ENCODE measurements around the gene ANKRD29.
"Not testable (repeated sequence)": the region's sequence is repeated elsewhere in the genome, so short reads cannot be mapped to it uniquely, and the experiment has no call there.

Gene ANKRD29

DNA sequence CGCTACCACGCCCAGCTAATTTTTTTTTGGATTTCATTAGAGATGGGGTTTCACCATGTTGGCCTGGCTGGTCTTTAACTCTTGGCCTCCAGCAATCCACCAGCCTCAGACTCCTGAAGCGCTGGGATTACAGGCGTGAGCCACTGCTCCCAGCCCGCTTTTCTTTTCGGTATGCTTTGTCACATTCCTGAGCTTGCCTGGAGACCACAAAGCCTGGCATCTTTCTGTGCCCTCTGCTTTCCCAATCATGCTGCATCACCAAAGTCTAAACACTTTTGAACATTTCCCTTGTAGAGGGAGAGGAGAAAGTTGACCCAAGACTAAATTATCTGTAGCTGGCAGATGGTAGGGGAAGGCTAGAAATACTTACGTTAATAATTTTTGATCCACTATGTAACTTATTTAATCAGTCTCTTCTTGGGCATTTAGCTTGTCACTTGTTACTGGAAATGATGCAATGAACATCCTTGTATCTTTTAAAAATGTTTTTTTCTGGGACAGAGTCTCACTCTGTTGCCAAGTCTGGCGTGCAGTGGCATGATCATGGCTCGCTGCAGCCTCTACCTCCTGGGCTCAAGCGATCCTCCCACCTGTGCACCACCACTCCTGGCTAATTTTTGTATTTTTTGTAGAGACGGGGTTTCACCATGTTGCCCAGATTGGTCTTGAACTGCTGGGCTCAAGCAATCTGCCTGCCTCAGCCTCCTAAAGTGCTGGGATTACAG is 73.7 kb downstream of the ANKRD29 start:
- no peak overlapping the region for H3K27ac ChIP-seq
- no peak overlapping the region for H3K4me3 ChIP-seq

DNA sequence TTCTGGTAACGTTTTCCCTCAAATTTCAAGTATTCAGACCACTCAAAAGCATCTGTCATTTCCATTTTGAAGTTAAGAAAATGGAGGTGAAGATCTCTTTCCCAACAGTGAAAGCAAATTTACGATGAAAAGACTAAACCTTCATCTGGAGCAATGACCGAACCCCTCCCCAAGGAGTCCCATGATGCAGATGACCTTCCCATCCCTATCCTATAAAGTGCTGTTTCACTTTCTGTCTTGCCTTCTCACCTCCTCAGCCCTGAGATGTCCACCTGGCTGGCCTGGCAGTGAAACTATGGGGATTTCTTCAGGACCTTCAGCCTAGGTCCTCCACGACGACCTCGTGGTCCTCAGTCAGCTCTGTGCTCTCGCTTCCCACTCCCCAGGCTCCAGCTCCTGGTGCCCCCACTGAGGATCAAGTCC is 75.5 kb downstream of the ANKRD29 start:
- Histone ChIP-seq H3K27ac (peak overlapping the region in 17 of 21 experiments; percentile 90 to 100 (median 98)), H3K4me3 (peak overlapping the region in 3 of 7 experiments; percentile 87 to 98 (median 91))

DNA sequence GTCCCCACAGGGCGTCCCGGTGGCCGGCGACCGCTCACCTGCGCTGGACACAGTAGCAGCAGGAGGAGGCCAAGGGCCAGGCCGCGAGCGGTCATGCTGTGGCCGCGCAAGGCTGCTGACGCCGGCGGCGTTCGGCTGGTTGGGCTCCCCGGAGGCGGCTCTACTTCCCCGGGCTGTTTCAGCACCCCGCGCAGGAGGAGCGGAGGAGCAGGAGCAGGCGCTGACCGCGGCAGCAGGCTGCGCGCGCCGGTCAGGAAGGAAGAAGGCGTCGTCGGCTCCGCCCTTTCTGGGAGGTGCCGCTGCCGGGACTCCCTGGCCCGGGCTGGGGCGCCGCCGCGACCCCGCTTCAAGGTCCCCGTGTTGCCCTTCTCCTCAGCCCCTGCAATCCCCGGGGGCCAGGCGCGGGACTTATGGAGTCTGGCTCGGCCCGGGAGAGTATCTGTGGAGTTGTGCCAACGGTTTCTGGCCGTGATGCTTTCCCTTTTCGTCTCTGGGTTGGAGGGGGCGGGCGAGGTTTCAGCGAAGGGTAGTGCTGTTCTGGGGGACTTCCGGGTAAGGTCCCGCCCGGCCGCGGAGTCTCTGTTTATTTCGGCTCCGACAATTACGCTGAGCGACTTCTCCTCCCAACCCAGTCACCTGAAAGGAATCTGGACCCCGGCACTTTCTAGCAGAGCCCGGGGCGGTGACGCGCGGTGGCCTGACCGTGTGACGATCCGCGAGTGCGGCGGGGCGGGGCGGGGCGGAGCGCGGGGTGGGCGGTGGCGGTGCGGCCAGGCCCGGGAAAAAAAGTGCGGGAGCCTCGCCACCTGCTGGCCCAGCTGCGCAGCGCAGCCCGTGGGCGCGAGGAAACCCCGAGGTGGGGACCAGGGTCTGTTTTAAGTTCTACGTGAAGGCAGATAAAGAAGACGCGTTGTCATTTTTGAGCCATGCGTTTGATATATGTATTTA is 76.2 kb downstream of the ANKRD29 start, which contains the start of gene NPC1:
TSS of gene NPC1 (minus strand) at position 258 of the 948 bp plus-strand sequence. CDS start at position 95, 163 bp downstream.
- H3K4me3 ChIP-seq: peak within 1 kb of the TSS; percentile 52 to 98 (median 87)
- peak within 1 kb of the TSS; percentile 89 to 100 (median 97) for H3K27ac ChIP-seq

DNA sequence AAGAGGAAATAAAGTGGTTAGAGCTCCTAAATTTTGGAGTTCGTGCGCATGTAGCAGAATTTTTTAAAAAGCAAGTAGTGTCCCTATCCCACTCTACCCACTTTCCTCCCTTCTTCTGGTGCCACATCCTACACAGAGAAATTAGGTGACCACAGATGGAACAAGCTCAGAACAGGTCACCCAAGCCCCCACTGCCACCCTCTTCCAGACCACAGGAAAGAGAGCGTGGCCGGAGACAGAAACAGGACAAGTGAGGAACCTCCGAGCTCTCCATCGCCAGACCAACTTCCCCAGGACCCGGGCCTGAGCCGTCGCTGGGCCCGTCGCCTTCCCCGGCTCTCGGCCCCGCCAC is 76.8 kb downstream of the ANKRD29 start:
- peak overlapping the region; percentile 89 to 100 (median 97) for H3K27ac ChIP-seq
- H3K4me3 ChIP-seq: peak overlapping the region; percentile 52 to 98 (median 87)

DNA sequence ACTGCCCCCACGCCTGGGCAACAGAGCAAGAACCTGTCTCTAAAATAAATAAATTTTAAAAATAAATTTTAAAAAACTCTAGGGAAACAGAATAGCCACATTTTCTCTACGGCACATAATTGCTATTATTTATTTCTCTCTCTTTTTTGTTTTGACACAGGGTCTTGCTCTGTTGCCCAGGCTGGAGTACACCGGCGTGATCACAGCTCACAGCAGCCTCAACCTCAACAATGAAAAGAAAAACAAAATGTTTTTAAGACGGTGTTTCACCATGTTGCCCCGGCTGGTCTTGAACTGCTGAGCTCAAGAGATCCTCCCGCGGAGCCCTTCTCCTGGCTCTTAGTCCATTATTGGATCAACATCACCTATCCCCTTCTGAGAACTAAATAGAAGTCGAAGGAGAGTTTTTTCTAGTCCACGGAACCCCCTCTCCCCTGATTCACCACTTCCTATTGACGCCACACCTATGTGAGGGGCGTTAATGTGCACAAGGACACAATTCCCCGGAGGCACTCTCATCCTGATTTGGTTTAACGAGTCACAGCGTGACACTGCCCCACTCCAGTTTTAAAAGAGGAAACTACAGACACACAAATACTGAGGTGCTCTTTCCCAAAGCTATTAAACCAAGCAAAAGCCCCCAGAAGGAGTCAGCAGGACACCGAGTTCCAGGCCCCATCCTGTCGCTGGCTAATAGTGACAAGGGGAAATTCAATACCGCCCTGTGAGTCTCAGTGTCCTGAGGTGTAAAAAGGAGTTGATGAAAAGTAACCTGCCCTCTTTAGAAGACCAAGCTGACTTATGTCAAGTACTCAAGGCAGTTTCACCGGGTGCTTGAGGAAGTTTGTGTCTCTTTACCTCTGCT is 77.5 kb downstream of the ANKRD29 start:
- Histone ChIP-seq H3K4me3 (peak overlapping the region; percentile 52 to 98 (median 87)), H3K27ac (peak overlapping the region in 20 of 21 experiments; percentile 90 to 100 (median 98))

DNA sequence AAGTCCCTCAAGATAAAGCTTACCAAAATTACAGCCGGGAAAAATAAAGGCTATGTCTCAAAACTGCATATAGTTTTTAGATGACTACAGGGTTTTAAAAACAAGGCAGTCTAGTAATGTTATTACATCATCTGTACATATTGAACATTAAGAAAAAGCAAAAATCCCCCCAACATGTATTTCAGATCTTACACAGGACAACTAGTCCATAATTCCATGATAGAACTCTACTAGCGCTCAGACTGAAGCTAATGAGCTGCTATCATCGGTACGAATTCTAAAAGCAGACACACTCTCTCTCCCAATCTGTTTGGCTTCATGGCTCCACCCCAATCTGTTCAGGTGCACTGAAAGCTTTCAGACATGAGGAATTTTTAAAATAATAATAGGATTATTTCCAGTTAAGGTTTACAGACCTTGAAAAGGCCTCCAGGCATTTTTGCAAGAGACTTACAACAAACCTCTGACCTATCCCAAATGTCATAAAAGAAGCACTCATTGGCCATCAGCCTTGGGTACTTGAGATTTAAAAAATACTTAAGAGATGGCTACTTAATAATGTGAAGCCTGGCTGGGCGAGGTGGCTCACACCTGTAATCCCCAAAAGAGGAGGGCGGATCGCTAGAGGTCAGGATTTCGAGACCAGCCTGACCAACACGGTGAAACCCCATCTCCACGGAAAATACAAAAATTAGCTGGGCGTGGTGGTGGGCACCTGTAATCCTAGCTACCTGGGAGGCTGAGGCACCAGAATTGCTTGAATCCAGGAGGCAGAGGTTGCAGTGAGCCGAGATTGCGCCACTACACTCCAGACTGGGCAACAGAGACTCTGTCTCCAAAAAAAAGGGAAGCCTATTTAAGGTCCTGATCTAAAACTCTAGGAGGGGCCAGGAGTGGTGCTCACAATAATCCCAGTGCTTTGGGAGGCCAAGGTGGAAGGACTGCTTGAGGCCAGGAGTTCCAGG is 78.4 kb downstream of the ANKRD29 start:
- peak overlapping the region in 13 of 21 experiments; percentile 94 to 99 (median 98) for H3K27ac ChIP-seq
- H3K4me3 ChIP-seq: peak overlapping the region in 5 of 7 experiments; percentile 52 to 98 (median 87)

GRCh38 chr18:23583071-23583865 is 79.4 kb downstream of the ANKRD29 start:
- no peak overlapping the region for H3K4me3 ChIP-seq
- H3K27ac ChIP-seq: peak overlapping the region in 2 of 21 experiments; percentile 8 to 99

- Histone ChIP-seq H3K4me3 (no peak overlapping the region), H3K27ac (peak overlapping the region in 7 of 21 experiments; percentile 9 to 55 (median 44))
Measured at GRCh38 chr18:23580677-23581367, 81.9 kb downstream of the ANKRD29 start.

DNA sequence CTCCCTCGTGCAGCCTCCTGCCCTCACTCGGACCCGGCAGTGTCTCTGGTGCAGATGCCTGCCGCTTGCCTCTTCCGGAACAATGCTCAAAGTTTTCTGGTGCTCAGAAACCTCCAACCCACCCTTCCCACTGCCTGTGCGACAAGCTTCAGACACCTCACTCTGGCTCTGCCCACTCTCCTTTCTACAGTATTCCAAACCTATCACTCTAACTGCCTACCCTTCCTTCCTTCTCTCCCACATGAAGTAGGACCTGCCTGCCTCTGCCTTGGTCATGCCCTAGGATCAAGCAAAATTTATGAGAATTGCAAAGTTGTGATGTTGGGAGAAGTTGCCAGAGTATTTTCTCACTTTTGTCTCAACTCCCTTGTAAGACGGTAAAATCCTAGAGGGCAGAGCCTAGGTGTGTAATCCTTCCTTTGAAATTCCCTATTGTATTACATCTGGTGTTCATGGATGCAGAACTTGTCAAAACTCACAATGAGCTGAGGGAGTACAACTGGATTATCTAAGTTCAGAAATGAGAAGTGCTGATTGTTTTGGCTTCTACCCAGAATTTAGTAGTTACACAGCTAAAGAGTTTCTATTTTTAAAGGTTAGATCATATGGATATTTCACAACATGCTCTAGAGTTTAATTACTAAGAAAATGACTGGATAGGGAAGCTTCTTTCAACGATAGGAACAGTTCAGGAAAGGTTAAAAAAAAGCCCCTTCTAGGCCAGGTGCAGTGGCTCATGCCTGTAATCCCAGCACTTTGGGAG is 83.6 kb downstream of the ANKRD29 start:
- no peak overlapping the region for H3K4me3 ChIP-seq
- H3K27ac ChIP-seq: peak overlapping the region in 7 of 21 experiments; percentile 8 to 59 (median 36)

- H3K27ac ChIP-seq: peak overlapping the region in 1 of 21 experiments; percentile 55
- no peak overlapping the region for H3K4me3 ChIP-seq
Measured at GRCh38 chr18:23578067-23578701, 84.5 kb downstream of the ANKRD29 start.

DNA sequence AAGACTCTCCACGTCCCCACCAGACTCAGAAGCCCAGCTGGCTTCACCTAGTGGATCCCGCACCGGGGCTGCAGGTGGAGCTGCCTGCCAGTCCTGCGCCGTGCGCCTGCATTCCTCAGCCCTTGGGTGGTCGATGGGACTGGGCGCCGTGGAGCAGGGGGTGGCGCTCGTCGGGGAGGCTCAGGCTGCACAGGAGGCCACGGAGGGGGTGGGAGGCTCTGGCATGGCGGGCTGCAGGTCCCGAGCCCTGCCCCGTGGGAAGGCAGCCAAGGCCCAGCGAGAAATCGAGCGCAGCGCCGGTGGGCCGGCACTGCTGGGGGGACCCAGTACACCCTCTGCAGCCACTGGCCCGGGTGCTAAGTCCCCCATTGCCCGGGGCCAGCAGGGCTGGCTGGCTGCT is 85.2 kb downstream of the ANKRD29 start:
- not testable (repeated sequence) for H3K4me3 ChIP-seq, H3K27ac ChIP-seq

- Histone ChIP-seq H3K27ac (peak overlapping the region in 18 of 21 experiments; percentile 7 to 92 (median 70)), H3K4me3 (no peak overlapping the region)
Measured at GRCh38 chr18:23575309-23575651, 87.4 kb downstream of the ANKRD29 start.

DNA sequence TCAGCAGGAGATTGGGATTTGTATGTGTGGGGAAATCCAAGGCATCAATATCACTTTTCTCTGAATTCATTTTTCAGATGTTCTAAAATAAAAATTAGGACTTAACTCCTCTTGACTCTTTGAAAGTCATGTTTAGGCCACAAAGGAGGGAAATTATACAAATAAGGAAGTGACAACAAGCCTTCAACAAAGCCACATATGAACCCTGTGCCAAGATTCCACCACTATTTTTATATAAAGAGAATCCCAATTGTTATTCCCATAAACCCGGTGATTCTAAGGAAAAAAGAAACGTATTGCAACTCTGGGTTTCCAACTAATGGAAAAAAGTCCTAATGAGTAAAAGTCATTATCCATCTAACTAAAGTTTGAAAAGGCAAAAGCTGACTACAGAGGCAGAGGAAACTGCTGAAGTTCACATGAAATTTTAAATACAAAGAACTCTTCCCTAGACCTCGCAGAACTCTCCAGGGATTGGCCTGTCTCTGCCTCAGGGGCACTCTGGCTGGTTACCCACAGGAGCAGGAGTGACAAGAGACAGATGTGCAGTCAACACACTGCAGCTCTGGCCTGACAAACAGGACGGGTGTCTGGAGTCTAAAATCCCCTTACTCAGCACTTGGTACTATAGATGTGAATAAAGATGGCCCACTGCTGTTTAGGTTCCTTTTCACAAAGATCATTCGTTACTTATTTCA is 88.0 kb downstream of the ANKRD29 start:
- peak overlapping the region in 20 of 21 experiments; percentile 7 to 92 (median 68) for H3K27ac ChIP-seq
- H3K4me3 ChIP-seq: no peak overlapping the region

- Histone ChIP-seq H3K27ac (peak overlapping the region in 19 of 21 experiments; percentile 15 to 92 (median 68)), H3K4me3 (no peak overlapping the region)
Measured at GRCh38 chr18:23573626-23574431, 88.9 kb downstream of the ANKRD29 start.
